ENCODE measurements around the gene ZNF438.
"Not testable (repeated sequence)": the region's sequence is repeated elsewhere in the genome, so short reads cannot be mapped to it uniquely, and the experiment has no call there.

DNA sequence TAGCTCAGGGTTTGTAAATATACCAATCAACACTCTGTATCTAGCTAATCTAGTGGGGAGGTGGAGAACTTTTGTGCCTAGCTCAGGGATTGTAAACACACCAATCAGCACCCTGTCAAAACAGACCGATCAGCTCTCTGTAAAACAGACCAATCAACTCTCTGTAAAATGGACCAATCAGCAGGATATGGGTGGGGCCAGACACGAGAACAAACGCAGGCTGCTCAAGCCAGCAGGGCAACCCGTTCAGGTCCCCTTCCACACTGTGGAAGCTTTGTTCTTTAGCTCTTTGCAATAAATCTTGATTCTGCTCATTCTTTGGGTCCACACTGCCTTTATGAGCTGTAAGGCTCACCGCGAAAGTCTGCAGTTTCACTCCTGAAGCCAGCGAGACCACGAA is 25.0 kb upstream of the ZNF438 start:
- TF ChIP-seq CTCF (IDR thresholded peaks at IDR 0.05; ENCODE audit: borderline replicate concordance, extremely low read depth, low read length, poor library complexity, severe bottlenecking); EZH2 (IDR thresholded peaks at IDR 0.05; ENCODE audit: borderline replicate concordance, low read depth, low read length, severe bottlenecking): not testable (repeated sequence)
